Cardiac fibroblast (primary cell): ENCODE results near the gene TXK.

Experiments used
- DNase-seq, 2 donors: peaks; one replicate each; pipeline versions ENCODE4 v3.0.0 to v3.0.0-alpha.2; 2010; ENCODE audit warnings: low read depth in 2 of 2
- H3K4me3 ChIP-seq, 2 donors: replicated peaks in 1 of 2; 1 replicate in 1 of 2; 2 replicates in 1 of 2; pipeline ENCODE4 v1.5.1; 2011; ENCODE audit warnings: low read depth in 2 of 2, low read length in 2 of 2, mild to moderate bottlenecking in 2 of 2, moderate library complexity in 1 of 2
- TF ChIP-seq, protein P1 (sequence below): IDR thresholded peaks from one replicate; pipeline ENCODE4 v1.5.1; 2011; ENCODE audit warnings: low read depth, mild to moderate bottlenecking, low read length, inconsistent platforms

Gene TXK

DNA sequence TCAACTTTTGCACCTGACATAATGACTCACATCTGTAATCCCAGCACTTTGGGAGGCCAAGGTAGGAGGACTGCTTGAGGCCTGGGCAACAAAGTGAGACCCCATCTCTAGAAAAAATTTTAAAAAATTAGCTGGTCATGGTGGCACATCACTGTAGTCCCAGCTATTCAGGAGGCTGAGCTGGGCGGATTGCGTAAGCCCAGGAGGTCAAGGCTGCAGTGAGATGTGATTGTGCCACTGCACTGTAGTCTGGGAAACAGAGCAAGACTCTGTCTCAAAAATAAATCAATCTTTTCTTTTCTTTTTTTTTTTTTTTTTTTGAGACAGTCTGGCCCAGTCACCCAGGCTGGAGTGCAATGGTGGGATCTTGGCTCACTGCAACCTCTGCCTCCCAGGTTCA, 65.0 kb downstream of the TXK start:
- no peak for DNase-seq
- TF ChIP-seq, protein P1, sequence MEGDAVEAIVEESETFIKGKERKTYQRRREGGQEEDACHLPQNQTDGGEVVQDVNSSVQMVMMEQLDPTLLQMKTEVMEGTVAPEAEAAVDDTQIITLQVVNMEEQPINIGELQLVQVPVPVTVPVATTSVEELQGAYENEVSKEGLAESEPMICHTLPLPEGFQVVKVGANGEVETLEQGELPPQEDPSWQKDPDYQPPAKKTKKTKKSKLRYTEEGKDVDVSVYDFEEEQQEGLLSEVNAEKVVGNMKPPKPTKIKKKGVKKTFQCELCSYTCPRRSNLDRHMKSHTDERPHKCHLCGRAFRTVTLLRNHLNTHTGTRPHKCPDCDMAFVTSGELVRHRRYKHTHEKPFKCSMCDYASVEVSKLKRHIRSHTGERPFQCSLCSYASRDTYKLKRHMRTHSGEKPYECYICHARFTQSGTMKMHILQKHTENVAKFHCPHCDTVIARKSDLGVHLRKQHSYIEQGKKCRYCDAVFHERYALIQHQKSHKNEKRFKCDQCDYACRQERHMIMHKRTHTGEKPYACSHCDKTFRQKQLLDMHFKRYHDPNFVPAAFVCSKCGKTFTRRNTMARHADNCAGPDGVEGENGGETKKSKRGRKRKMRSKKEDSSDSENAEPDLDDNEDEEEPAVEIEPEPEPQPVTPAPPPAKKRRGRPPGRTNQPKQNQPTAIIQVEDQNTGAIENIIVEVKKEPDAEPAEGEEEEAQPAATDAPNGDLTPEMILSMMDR, result no peak
- H3K4me3 ChIP-seq, result no peak overlapping the region

DNA sequence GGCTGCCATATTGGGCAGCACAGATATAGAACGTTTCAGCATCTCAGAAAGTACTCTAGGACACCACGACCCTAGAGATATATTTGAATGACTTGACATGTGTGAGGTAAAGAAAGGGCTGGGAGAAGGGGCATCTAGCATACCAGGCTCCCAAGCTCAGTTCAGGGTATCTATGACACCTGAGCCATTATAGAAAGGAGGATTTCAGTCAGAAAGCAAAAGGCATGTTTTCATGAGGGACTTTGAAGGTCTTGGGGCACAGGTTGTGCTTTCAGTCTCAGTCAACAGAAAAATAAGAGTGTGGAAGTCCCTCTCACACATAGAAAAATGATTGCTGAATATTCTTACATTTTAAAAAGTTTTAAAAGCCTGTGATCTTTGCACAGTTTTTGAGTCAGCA, 65.9 kb downstream of the TXK start:
- TF ChIP-seq, protein P1, result no peak
- H3K4me3 ChIP-seq, result no peak overlapping the region
- no peak for DNase-seq

DNA sequence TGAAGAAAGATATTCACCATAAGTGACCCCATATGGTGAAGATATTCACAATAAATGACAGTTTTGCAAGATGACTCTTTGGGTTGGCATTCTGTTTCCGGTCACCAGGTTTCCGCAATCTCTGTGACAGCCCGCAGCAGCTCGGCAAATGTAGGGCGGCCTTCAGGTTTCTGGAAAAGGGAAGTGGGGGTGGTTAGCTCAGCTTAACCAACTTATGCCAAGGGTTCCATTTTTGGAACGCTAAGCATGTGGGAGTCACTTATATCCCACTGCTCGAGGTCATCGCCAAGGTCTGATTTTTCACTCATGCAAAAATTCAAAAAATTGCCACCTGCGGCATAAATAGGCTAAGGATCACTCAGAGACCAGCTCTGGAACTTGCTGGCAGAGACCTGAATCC, 66.5 kb downstream of the TXK start:
- no peak for DNase-seq
- no peak overlapping the region for H3K4me3 ChIP-seq

DNA sequence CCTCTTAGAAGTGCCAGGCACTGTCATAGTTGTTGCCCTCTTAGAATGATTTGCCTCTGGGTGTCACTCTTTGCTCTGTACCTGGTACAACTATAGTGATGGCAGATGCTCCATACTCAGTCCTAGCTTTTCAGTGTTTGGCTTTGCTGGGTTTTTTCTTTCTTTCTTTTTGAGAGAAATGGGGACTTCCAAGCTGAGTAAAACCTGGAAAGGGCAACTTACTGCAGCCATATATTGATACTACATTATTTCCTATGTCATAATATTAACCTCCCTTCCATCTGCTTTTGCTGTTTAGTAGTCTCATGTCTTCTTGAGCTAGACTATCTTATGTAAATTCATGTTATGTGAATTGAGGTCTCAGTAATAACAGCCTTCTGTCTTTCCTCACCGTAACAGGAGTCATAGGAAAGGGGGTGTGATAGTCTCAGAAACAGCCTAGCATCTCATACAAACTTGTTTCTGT, 68.4 kb downstream of the TXK start:
- no peak for DNase-seq
- TF ChIP-seq, protein P1, result no peak
- H3K4me3 ChIP-seq, result no peak overlapping the region

More for the DNA sequence above, 66.5 kb downstream of the TXK start:
- TF ChIP-seq, protein P1, result no peak

DNA sequence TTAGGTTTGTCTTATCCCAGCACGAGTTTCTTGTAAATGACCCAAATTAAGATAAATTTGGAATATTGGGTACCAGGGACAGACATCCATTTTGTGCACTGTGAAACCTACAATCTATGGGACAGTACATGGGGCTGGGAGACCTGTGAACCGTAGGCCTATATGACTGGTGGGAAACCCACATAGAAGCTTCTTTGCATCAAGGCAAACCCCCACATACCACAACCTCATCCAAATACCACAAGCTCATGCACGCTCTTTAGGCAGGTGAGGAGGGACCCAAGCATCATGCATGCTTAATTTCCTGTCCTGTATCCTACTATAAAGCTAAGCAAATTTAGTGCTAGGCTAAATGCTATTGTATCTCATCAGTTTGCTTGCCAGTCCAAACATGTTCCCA, 69.7 kb downstream of the TXK start:
- no peak overlapping the region for H3K4me3 ChIP-seq
- TF ChIP-seq, protein P1, result no peak

DNA sequence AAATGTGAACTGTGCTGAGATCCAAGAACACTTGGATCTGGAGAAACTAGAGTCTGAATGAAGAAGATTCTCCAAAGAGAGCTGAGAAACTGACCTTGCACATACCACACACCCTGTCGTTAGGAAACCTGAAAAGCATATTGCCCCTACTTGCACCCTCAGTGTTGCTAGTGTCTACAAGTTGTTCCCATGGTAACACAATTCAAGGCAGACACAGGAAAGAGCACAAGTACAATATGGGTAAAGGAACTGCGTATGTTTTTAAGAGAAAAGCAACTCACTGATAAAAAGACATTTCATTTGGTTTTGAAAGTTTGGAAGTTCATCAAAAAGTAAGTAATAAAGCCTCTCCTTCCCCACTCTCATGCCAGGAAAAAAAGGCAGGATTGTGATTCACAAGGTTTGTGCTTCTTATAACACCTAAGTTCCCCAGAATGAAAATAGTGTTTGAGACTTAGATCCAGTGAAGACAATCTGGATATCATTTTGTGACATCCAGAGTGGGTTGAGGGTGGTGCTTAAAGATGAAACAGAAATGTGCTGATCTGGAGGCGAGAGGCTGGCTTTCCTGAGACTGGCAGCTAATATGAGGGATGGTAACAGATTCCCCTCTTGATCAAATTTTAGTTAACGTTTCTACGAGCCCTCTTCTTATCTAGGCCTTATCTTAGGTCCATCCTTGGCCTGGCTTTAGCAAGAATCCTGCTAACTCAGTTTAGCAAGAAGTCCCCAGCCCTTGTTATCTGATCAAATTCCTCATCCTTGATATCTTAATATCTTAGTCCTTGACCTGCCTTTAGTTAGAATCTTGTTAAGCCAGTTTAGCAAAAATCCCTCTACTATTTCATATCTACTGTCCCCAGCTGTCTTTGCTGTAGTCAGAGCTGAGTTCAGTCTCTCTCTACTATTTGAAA, 75.2 kb downstream of the TXK start:
- DNase-seq, result no peak
- no peak overlapping the region for H3K4me3 ChIP-seq
- TF ChIP-seq, protein P1, result no peak

More for the DNA sequence above, 69.7 kb downstream of the TXK start:
- DNase-seq, result no peak
